Astrocyte (in vitro differentiated cells and primary cell): ENCODE results near the gene ACAT2. TPM values are rescaled to one million over a fixed set of nuclear protein-coding genes. Genes with fewer than 3 reads are reported as not detected.

Experiments used
- DNase-seq: peaks from one replicate; pipeline ENCODE4 v3.0.0-alpha.2; 2010; ENCODE audit warnings: low read depth
- FAIRE-seq: peaks from 2 replicates; lab custom pipeline; 2011; peaks lifted over from hg19 to GRCh38; lab: Jason Lieb, UNC
- H2AFZ ChIP-seq: 2 replicates; pipeline ENCODE4 v1.6.0; 2012; ENCODE audit warnings: low read depth, low read length, inconsistent platforms
- H3K27ac ChIP-seq: 2 replicates; pipeline ENCODE4 v1.5.1; 2011; ENCODE audit warnings: low read depth, low read length, inconsistent platforms
- H3K27me3 ChIP-seq: 2 replicates; pipeline ENCODE4 v1.6.0; 2011; ENCODE audit warnings: low read length, inconsistent platforms; ENCODE audit not compliant: insufficient read depth
- H3K36me3 ChIP-seq: 2 replicates; pipeline ENCODE4 v1.5.1; 2011; ENCODE audit warnings: low read length, inconsistent platforms; ENCODE audit not compliant: insufficient read depth
- H3K4me1 ChIP-seq: 2 replicates; pipeline ENCODE4 v1.5.1; 2011; ENCODE audit warnings: low read length, inconsistent platforms; ENCODE audit not compliant: insufficient read depth
- H3K4me2 ChIP-seq: 2 replicates; pipeline ENCODE4 v1.6.0; 2012; ENCODE audit warnings: low read length, inconsistent platforms
- H3K4me3 ChIP-seq: 2 replicates; pipeline ENCODE4 v1.5.1; 2011; ENCODE audit warnings: low read depth, mild to moderate bottlenecking, low read length, inconsistent platforms; ENCODE audit not compliant: insufficient read depth
- H3K79me2 ChIP-seq: 2 replicates; pipeline ENCODE4 v1.6.0; 2012; ENCODE audit warnings: mild to moderate bottlenecking, low read length, inconsistent platforms; ENCODE audit not compliant: insufficient read depth
- H3K9ac ChIP-seq: 2 replicates; pipeline ENCODE4 v1.6.0; 2012; ENCODE audit warnings: mild to moderate bottlenecking, low read length, inconsistent platforms
- H3K9me3 ChIP-seq: 2 replicates; pipeline ENCODE4 v1.5.1; 2012; ENCODE audit warnings: low read depth, mild to moderate bottlenecking, low read length, inconsistent platforms; ENCODE audit not compliant: insufficient read depth
- H4K20me1 ChIP-seq: 2 replicates; pipeline ENCODE4 v1.6.0; 2012; ENCODE audit warnings: low read length, inconsistent platforms; ENCODE audit not compliant: insufficient read depth
- H3K27ac Mint-ChIP-seq: one replicate; pipeline ENCODE4 v1.8.0; 2021; ENCODE audit warnings: mild to moderate bottlenecking, mixed read lengths; ENCODE audit not compliant: unreplicated experiment
- H3K27me3 Mint-ChIP-seq: one replicate; pipeline ENCODE4 v1.8.0; 2021; ENCODE audit warnings: low read depth, mixed read lengths; ENCODE audit not compliant: unreplicated experiment
- H3K36me3 Mint-ChIP-seq: one replicate; pipeline ENCODE4 v1.8.0; 2021; ENCODE audit warnings: low read depth, mixed read lengths; ENCODE audit not compliant: unreplicated experiment
- H3K4me1 Mint-ChIP-seq: one replicate; pipeline ENCODE4 v1.8.0; 2021; ENCODE audit warnings: low read depth, mixed read lengths; ENCODE audit not compliant: unreplicated experiment
- H3K4me3 Mint-ChIP-seq: one replicate; pipeline ENCODE4 v1.8.0; 2021; ENCODE audit warnings: mild to moderate bottlenecking, moderate library complexity, mixed read lengths; ENCODE audit not compliant: unreplicated experiment
- H3K9me3 Mint-ChIP-seq: one replicate; pipeline ENCODE4 v1.8.0; 2021; ENCODE audit warnings: mild to moderate bottlenecking, mixed read lengths; ENCODE audit not compliant: unreplicated experiment
- EZH2 ChIP-seq: IDR thresholded peaks from 2 replicates; pipeline ENCODE4 v1.6.1; 2012; ENCODE audit warnings: mild to moderate bottlenecking, low read length, inconsistent platforms; ENCODE audit not compliant: insufficient read depth
- total RNA-seq: library from RNA; stranded (reverse); gene quantifications from 2 replicates; pipeline ENCODE4 v1.2.1, GENCODE V29; 2021
- TF ChIP-seq, protein P1 (sequence below): IDR thresholded peaks from 2 replicates; pipeline ENCODE4 v1.5.1; 2011; ENCODE audit warnings: low read depth, mild to moderate bottlenecking, inconsistent platforms, low read length, moderate library complexity; ENCODE audit not compliant: insufficient read depth

The ACAT2 gene
- total RNA-seq, 1 donor from 2014 or later: 96.7 TPM

DNA sequence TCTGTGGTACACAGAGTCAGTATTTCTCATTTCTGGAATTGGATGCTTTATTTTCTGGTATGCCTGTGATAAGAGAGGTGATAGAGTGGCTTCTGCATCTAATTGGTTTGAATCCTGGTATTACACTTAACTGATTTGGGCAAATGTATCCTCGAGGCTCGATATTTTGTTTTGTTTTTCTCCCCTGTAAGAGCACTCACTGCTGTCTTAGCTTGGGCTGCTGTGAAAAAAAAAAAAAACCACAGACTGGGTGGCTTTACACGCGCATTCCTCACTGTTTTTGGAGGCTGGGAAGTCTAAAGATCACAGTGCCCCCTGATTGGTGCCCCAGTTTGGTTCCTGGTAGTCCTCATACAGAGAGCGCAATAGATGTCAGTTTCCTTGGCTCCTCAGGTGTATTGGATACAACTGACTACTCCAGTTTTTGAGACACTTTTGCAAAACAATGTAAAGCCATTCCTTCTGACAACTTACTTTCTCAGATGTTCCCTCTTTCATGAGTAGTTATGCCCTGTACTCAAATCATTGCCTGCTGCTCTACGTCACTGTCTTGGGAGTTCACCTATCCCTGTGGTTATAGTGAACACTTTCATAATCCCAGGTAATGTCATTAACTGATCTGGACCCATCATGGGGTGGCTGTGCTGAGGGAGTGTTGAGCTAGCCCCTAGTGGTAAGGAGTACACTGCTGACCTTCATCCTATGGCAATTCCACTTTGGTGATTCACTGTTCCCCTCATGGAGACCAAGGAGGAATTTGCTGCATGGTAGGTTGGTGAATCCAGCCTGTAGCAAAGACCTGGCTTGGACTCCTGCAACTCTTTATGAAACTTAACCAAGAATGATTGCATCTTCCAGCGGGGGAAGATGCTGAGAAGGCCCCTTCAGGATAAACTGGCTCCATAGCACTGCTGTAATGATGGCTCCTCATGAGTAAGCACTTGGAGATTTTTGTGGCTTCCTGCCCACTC, 3.5 kb upstream of the ACAT2 start:
- Mint-ChIP-seq H3K27me3 (no peaks in the 10 kb centered on the region), H3K27ac (peak overlapping the region; percentile 80), H3K4me3 (peak overlapping the region; percentile 23), H3K9me3 (no peaks in the 10 kb centered on the region), H3K36me3 (peaks cover 25% of the 10 kb centered on the region), H3K4me1 (peaks cover 37% of the 10 kb centered on the region)
- Histone ChIP-seq H3K4me2 (peak overlapping the region; percentile 28), H3K79me2 (peaks cover 16% of the 10 kb centered on the region), H3K4me1 (peaks cover 41% of the 10 kb centered on the region), H3K9ac (peak overlapping the region; percentile 29), H3K36me3 (peaks cover 38% of the 10 kb centered on the region), H3K4me3 (peak overlapping the region; percentile 0), H3K27me3 (no peaks in the 10 kb centered on the region), H3K27ac (peak overlapping the region; percentile 45), H4K20me1 (peaks cover 24% of the 10 kb centered on the region), H3K9me3 (no peaks in the 10 kb centered on the region), H2AFZ (no peak overlapping the region)
- DNase-seq (peak; percentile 72), FAIRE-seq (no peak)
- TF ChIP-seq EZH2: no peak
- TF ChIP-seq, protein P1, sequence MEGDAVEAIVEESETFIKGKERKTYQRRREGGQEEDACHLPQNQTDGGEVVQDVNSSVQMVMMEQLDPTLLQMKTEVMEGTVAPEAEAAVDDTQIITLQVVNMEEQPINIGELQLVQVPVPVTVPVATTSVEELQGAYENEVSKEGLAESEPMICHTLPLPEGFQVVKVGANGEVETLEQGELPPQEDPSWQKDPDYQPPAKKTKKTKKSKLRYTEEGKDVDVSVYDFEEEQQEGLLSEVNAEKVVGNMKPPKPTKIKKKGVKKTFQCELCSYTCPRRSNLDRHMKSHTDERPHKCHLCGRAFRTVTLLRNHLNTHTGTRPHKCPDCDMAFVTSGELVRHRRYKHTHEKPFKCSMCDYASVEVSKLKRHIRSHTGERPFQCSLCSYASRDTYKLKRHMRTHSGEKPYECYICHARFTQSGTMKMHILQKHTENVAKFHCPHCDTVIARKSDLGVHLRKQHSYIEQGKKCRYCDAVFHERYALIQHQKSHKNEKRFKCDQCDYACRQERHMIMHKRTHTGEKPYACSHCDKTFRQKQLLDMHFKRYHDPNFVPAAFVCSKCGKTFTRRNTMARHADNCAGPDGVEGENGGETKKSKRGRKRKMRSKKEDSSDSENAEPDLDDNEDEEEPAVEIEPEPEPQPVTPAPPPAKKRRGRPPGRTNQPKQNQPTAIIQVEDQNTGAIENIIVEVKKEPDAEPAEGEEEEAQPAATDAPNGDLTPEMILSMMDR: peak; percentile 49

DNA sequence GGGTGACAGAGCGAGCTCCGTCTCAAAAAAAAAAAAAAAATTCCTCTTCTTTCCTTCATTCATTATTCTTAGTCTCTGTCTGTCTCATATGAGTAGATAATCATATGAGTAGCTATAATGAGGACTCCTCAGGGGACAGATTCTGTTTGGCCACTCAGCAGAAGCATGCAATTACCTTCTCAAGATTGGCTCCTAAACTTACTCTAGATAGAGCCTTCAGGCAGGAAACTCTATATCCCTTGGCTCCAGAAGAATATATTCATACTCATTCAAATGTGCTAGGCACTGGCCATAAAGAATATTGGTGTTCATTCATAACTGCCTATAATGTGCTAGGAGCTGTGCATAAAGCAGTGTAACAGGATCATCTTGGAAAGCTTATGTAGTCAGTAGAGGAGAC, 2.2 kb upstream of the ACAT2 start:
- peaks cover 20% of the 10 kb centered on the region for H4K20me1 ChIP-seq
- TF ChIP-seq EZH2: no peak
- TF ChIP-seq, protein P1: no peak
- no peak overlapping the region for H3K4me3 ChIP-seq
- DNase-seq (no peak), FAIRE-seq (no peak)
- Mint-ChIP-seq H3K27me3 (no peaks in the 10 kb centered on the region), H3K4me3 (no peak overlapping the region), H3K36me3 (peaks cover 24% of the 10 kb centered on the region), H3K4me1 (peaks cover 37% of the 10 kb centered on the region), H3K9me3 (no peaks in the 10 kb centered on the region), H3K27ac (peak overlapping the region; percentile 99)
- peaks cover 30% of the 10 kb centered on the region for H3K36me3 ChIP-seq
- H3K27ac ChIP-seq: peak overlapping the region; percentile 91
- H3K79me2 ChIP-seq: peaks cover 22% of the 10 kb centered on the region
- peak overlapping the region; percentile 98 for H3K4me2 ChIP-seq
- H3K9ac ChIP-seq: peak overlapping the region; percentile 86
- H3K27me3 ChIP-seq: no peaks in the 10 kb centered on the region
- H3K4me1 ChIP-seq: peaks cover 42% of the 10 kb centered on the region
- no peaks in the 10 kb centered on the region for H3K9me3 ChIP-seq
- H2AFZ ChIP-seq: no peak overlapping the region
